GM12873 (cell line): ENCODE measurements around the gene PLXNB2.
A peak's percentile ranks its signal among the peaks of the same experiment; 100 is the strongest.

Experiments used
- TF ChIP-seq, protein P1 (sequence below): IDR thresholded peaks from 2 replicates; pipeline ENCODE4 v1.5.1; 2012; ENCODE audit warnings: low read depth, mild to moderate bottlenecking, moderate library complexity, low read length, control low read depth; ENCODE audit not compliant: insufficient read depth; ENCODE audit errors: missing control alignments

The PLXNB2 gene

DNA sequence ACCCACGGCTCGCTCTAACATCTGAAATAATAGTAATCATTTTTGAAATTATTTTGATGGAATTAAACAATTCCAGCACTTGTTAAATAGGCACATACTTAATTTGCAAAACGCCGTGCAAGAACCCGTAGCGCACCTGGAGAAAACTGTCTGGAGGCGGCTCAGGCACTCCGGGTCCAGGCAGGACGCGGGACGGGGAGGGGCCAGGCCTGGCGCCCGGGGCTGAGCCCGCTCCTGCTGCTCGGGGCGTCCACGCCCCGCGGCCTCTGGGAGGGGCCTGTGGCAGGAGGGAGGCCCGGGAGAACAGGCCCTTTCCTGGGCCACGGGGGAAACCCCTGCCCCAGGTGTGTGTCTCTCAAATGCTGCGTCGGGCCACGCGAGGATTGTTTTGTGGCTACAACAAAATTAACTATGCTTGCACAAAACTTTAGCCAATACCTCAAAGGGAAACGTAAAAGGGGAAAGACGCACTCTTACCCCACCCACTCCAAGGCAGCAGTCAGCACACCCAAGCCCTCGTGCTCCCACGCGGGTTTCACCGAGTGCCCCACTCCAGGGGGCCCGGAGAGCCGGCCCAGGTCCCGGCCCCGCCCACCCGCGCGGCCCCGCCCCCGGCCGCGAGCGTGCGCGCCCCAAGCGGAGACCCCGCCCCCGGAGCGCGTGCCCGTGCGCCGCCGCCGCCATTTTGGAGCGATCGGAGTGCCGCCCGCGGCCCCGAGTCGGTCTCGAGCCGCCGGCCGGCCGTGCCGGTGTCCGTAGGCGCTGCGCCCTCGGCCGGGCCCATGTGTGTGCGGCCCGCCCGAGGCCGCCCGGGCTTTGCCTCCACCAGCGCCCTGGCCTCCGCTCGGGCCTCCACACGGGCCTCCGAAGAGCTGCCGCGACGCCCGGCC, 35.5 kb upstream of the PLXNB2 start, which contains the start of gene PPP6R2:
TSS of gene PPP6R2 (plus strand) at position 677 of the 890 bp plus-strand sequence. CDS start 50,582 bp downstream, outside the sequence.
- TF ChIP-seq, protein P1, sequence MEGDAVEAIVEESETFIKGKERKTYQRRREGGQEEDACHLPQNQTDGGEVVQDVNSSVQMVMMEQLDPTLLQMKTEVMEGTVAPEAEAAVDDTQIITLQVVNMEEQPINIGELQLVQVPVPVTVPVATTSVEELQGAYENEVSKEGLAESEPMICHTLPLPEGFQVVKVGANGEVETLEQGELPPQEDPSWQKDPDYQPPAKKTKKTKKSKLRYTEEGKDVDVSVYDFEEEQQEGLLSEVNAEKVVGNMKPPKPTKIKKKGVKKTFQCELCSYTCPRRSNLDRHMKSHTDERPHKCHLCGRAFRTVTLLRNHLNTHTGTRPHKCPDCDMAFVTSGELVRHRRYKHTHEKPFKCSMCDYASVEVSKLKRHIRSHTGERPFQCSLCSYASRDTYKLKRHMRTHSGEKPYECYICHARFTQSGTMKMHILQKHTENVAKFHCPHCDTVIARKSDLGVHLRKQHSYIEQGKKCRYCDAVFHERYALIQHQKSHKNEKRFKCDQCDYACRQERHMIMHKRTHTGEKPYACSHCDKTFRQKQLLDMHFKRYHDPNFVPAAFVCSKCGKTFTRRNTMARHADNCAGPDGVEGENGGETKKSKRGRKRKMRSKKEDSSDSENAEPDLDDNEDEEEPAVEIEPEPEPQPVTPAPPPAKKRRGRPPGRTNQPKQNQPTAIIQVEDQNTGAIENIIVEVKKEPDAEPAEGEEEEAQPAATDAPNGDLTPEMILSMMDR = no peak

DNA sequence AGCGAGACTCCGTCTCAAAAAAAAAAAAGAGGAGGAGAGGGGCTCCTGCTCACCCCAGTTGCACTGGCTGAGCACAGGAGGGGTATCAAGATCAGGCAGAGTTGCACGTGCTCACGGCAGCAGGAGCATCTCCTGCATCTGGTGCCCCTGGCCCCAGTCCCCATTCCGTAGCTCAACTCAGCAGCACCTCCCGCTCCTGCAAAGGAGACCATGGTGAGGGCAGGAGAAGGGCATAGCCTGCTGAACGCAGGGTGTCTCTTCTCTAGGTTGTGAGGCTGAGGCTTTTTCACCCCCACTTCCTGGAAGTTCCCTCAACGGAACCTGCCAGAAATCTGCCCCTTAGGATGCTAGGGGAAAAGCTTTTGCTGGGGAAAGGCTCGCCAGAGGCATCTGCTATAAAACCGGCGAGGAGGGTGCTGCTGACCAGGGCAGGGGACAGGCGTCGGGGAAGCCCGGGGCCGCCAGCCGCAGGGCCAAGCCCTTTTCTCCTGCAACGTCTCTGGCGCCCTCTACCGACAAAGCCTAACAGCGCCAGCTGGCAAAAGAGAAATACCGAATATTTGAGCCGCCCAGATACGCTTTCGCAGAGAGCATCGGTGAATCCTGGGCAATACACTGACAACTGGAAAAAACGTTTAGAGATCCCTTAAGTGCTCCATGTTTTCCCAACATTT, 34.7 kb upstream of the PLXNB2 start:
- TF ChIP-seq, protein P1 = peak; percentile 91

DNA sequence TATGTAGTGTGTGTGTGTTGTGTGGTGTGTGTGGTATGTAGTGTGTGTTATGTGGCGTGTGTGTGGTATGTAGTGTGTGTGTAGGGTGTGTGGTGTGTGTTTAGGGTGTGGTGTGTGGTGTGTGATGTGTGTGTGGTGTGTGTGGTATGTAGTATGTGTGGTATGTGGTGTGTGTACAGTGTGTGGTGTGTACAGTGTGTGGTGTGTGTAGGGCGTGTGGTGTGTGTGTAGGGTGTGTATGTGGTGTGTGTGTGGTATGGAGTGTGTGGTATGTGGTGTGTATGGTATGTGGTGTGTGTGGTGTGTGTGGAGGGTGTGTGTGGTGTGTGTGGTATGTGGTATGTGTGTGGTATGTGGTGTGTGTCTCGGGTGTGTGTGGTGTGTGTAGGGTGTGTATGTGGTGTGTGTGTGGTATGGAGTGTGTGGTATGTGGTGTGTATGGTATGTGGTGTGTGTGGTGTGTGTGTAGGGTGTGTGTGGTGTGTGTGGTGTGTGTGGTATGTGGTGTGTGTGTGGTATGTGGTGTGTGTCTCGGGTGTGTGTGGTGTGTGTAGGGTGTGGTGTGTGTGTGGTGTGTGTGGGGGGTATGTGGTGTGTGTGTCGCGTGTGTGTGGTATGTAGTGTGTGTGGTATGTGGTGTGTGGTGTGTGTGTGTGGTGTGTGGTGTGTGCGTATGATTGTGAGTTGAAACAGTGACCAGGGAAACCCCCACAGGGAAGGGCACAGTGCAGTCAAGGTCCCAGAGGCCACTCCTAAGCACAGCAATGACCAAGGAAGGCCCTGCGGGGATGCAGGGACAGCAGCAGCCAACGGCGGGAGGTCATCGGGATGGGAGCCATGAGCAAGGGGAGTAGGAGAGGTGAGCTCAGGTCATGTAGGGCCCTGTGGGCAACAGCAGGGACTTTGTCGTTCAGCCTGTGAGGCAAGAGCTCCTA, 32.8 kb upstream of the PLXNB2 start:
- TF ChIP-seq, protein P1 = no peak

DNA sequence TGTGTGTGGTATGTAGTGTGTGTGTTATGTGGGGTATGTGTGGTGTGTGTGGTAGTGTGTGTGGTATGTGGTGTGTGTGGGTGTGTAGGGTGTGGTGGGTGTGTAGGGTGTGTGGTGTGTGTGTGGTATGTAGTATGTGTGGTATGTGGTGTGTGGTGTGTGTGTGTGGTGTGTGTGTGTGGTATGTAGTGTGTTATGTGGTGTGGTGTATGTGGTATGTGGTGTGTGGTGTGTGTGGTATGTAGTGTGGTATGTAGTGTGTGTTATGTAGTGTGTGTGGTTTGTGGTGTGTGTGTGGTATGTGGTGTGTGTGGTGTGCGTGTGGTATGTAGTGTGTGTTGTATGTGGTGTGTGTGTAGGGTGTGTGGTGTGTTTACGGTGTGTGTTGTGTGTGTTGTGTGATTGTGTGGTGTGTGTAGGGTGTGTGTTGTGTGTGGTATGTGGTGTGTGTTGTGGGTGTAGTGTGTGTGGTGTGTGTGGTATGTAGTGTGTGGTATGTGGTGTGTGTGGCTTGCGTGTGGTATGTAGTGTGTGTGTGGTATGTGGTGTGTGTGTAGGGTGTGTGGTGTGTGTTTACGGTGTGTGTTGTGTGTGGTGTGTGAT, 31.5 kb upstream of the PLXNB2 start:
- TF ChIP-seq, protein P1 = no peak

DNA sequence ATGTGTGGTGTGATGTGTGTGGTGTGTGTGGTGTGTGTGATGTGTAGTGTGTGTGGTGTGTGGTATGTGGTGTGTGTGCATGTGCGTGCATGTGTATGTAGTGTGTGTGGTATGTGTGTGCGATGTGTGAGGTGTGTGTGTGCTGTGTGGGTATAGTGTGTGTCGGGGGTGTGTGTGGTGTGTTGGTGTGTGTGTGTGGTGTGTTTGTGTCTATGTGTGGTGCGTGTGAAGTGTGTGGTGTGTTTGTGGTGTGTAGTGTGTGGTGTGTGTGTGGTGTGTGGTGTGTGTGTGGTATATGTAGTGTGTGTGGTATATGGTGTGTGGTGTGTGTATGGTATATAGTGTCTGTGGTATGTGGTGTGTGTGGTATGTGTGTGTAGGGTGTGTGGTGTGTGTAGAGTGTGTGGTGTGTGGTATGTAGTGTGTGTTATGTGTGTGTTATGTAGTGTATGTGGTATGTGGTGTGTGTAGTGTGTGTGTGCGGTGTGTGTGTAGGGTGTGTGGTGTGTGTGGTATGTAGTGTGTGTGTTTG, 30.7 kb upstream of the PLXNB2 start:
- TF ChIP-seq, protein P1 = no peak

DNA sequence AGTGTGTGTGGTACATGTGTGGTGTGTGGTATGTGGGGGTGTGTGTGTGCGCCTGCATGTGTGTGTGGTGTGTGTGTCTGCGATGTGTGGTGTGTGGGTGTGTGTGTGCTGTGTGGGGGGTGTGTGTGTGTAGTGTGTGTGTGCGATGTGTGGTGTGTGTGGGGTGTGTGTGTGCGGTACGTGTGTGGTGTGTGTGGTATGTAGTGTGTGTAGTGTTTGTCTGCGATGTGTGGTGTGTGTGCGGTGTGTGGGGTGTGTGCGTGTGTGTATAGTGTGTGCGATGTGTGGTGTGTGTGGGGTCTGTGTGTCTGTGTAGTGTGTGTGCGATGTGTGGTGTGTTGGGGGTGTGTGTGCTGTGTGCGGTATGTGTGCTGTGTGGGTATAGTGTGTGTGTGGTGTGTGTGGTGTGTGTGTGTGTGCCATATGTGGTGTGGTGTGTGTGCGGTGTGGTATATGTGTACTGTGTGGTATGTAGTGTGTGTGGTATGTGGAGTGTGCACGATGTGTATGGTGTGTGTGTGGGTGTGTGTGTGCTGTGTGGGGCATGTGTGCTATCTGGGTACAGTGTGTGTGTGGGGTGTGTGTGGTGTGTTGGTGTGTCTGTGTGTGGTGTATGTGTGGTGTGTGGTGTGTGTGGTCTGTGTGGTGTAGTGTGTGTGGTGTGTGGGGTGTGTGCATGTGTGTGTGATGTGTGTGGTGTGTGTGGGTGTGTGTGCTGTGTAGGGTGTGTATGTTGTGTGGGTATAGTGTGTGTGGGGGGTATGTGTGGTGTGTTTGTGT, 30.0 kb upstream of the PLXNB2 start:
- TF ChIP-seq, protein P1 = no peak
